Trophoblast cell (in vitro differentiated cells and primary cell): ENCODE results near the gene ETNPPL.

ENCODE experiments used
- DNase-seq, 2 donors: peaks; one replicate each; pipeline ENCODE4 v3.0.0-alpha.2; 2016
- H2AFZ ChIP-seq: 2 replicates; pipeline ENCODE4 v1.6.1; 2013; ENCODE audit warnings: low read length, moderate library complexity, mild to moderate bottlenecking; ENCODE audit not compliant: insufficient read depth, poor library complexity
- H2AK5ac ChIP-seq: 2 replicates; pipeline ENCODE4 v1.6.1; 2013; ENCODE audit warnings: mild to moderate bottlenecking, low read length
- H2BK120ac ChIP-seq: 2 replicates; pipeline ENCODE4 v1.6.1; 2013; ENCODE audit warnings: low read length, mild to moderate bottlenecking, moderate library complexity; ENCODE audit not compliant: insufficient read depth, poor library complexity
- H2BK12ac ChIP-seq: 2 replicates; pipeline ENCODE4 v1.6.1; 2013; ENCODE audit warnings: mild to moderate bottlenecking, low read length, moderate library complexity
- H2BK5ac ChIP-seq: 2 replicates; pipeline ENCODE4 v1.6.1; 2013; ENCODE audit warnings: low read length, low read depth, moderate library complexity, mild to moderate bottlenecking; ENCODE audit not compliant: poor library complexity
- H3K14ac ChIP-seq: 2 replicates; pipeline ENCODE4 v1.6.1; 2013; ENCODE audit warnings: mild to moderate bottlenecking, low read length
- H3K18ac ChIP-seq: 2 replicates; pipeline ENCODE4 v1.6.1; 2013; ENCODE audit warnings: mild to moderate bottlenecking, low read length
- H3K23ac ChIP-seq: 2 replicates; pipeline ENCODE4 v1.6.1; 2013; ENCODE audit warnings: low read length
- H3K27ac ChIP-seq: 2 replicates; pipeline ENCODE4 v1.5.1; 2013; ENCODE audit warnings: low read depth, mild to moderate bottlenecking, inconsistent platforms, low read length, moderate library complexity
- H3K27me3 ChIP-seq: 2 replicates; pipeline ENCODE4 v1.6.1; 2013; ENCODE audit warnings: inconsistent platforms, mild to moderate bottlenecking, low read length, moderate library complexity; ENCODE audit not compliant: insufficient read depth
- H3K36me3 ChIP-seq, 2 experiments: 1 replicate in 1 of 2; 2 replicates in 1 of 2; pipeline ENCODE4 v1.6.1; 2013; ENCODE audit warnings: low read length in 2 of 2, mild to moderate bottlenecking in 2 of 2, moderate library complexity in 1 of 2; ENCODE audit not compliant: insufficient read depth in 2 of 2, control insufficient read depth in 1 of 2
- H3K4ac ChIP-seq: 2 replicates; pipeline ENCODE4 v1.6.1; 2013; ENCODE audit warnings: low read depth, mild to moderate bottlenecking, low read length, moderate library complexity
- H3K4me1 ChIP-seq, 2 experiments: 1 replicate in 1 of 2; 2 replicates in 1 of 2; pipeline ENCODE4 v1.6.1; 2013; ENCODE audit warnings: low read length in 2 of 2, mild to moderate bottlenecking in 2 of 2, moderate library complexity in 1 of 2; ENCODE audit not compliant: insufficient read depth in 2 of 2, control insufficient read depth in 1 of 2
- H3K4me2 ChIP-seq: 2 replicates; pipeline ENCODE4 v1.6.1; 2013; ENCODE audit warnings: inconsistent platforms, mild to moderate bottlenecking, low read length, moderate library complexity
- H3K4me3 ChIP-seq: 2 replicates; pipeline ENCODE4 v1.5.1; 2013; ENCODE audit warnings: mild to moderate bottlenecking, low read depth, low read length, inconsistent platforms
- H3K79me1 ChIP-seq: one replicate; pipeline ENCODE4 v1.6.1; 2013; ENCODE audit warnings: low read length
- H3K79me2 ChIP-seq: 2 replicates; pipeline ENCODE4 v1.6.1; 2013; ENCODE audit warnings: low read length, mild to moderate bottlenecking; ENCODE audit not compliant: control insufficient read depth, insufficient read depth, poor library complexity
- H3K9ac ChIP-seq: 2 replicates; pipeline ENCODE4 v1.6.1; 2013; ENCODE audit warnings: mild to moderate bottlenecking, low read length
- H3K9me3 ChIP-seq: 2 replicates; pipeline ENCODE4 v1.6.1; 2013; ENCODE audit warnings: low read depth, mild to moderate bottlenecking, control low read depth, inconsistent platforms, low read length; ENCODE audit not compliant: insufficient read depth
- H4K12ac ChIP-seq: 2 replicates; pipeline ENCODE4 v1.6.1; 2013; ENCODE audit warnings: low read depth, mild to moderate bottlenecking, low read length, moderate library complexity
- H4K8ac ChIP-seq: 2 replicates; pipeline ENCODE4 v1.6.1; 2013; ENCODE audit warnings: low read depth, mild to moderate bottlenecking, low read length, moderate library complexity
- H4K91ac ChIP-seq: one replicate; pipeline ENCODE4 v1.6.1; 2013; ENCODE audit warnings: low read depth, mild to moderate bottlenecking, low read length, moderate library complexity
- WGBS: extraction: QIAGEN DNeasy Blood & Tissue Kit; methylation state at CpG from one replicate; pipeline ENCODE4 v1.1.7; 2013; ENCODE audit warnings: missing lambda C conversion rate; ENCODE audit not compliant: insufficient read length, insufficient coverage; ENCODE audit errors: extremely low coverage; 5-methylcytosine and 5-hydroxymethylcytosine counted together

ETNPPL gene

DNA sequence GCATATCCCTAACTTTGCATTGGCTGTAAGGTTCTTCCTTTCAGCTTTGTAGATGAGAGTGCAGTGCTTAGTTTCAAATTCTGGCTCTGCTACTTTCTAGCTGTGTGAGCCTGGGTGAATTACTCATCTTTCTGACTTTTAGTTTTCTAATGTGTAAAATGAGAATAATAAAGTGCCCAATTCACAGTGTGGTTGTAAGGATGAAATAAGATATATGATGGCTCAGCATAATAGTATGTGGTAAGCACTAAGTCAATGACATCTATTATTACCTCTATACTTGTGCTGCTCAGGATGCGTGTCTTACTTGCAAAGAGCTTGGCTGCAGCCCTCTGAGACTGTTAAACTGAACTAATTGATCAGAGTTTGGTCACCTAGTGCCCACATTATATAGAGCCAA is 30.6 kb upstream of the ETNPPL start:
- no peak overlapping the region for H3K23ac ChIP-seq
- H3K4me1 ChIP-seq, result peaks cover 0 to 3% of the 10 kb centered on the region in 2 experiments
- H3K27me3 ChIP-seq, result no peaks in the 10 kb centered on the region
- no peak overlapping the region for H2AK5ac ChIP-seq
- H4K8ac ChIP-seq, result no peak overlapping the region
- no CpG with 5 or more reads among the region's 1 CpG for WGBS
- no peak overlapping the region for H2BK120ac ChIP-seq
- H4K12ac ChIP-seq, result no peak overlapping the region
- DNase-seq, result no peak
- H3K79me2 ChIP-seq, result no peaks in the 10 kb centered on the region
- H3K4ac ChIP-seq, result no peak overlapping the region
- H2BK5ac ChIP-seq, result no peak overlapping the region
- H3K4me3 ChIP-seq, result no peak overlapping the region
- H3K27ac ChIP-seq, result no peak overlapping the region
- H2AFZ ChIP-seq, result no peak overlapping the region
- no peak overlapping the region for H3K9ac ChIP-seq
- H3K36me3 ChIP-seq, result no peaks in the 10 kb centered on the region
- H3K79me1 ChIP-seq, result no peaks in the 10 kb centered on the region
- H3K18ac ChIP-seq, result no peak overlapping the region
- H4K91ac ChIP-seq, result no peak overlapping the region
- H2BK12ac ChIP-seq, result no peak overlapping the region
- no peak overlapping the region for H3K14ac ChIP-seq
- H3K9me3 ChIP-seq, result no peaks in the 10 kb centered on the region
- H3K4me2 ChIP-seq, result no peak overlapping the region

DNA sequence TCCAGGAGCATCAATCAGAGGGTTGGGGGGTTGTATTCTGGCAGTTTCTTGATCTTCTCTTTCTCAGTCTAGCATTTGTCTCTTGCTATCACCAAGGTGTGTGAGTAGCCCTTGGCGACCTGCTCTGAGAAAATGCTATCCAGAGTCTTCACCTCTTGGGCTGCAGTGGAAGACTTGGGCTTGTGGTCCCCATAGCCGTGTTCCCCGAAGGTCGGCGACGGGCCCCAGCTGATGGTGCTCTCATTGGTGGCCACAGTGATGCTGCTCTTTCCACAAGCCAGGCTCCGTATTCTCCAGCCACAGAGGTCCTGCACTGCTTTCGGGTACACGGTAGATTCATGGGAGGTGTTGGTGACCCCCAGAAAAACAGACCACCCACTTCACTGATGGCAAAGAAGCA is 25.9 kb upstream of the ETNPPL start:
- Histone ChIP-seq H2AK5ac (no peak overlapping the region), H3K18ac (no peak overlapping the region), H2BK120ac (no peak overlapping the region), H4K91ac (no peak overlapping the region), H2BK12ac (no peak overlapping the region), H3K36me3 (no peaks in the 10 kb centered on the region), H2BK5ac (no peak overlapping the region), H4K8ac (no peak overlapping the region), H3K4me1 (peaks cover 0 to 3% of the 10 kb centered on the region in 2 experiments), H3K4me2 (no peak overlapping the region), H3K9ac (no peak overlapping the region), H3K4ac (no peak overlapping the region), H3K79me2 (no peaks in the 10 kb centered on the region), H3K9me3 (no peaks in the 10 kb centered on the region), H4K12ac (no peak overlapping the region), H3K4me3 (no peak overlapping the region), H3K27me3 (no peaks in the 10 kb centered on the region), H3K27ac (no peak overlapping the region), H3K14ac (no peak overlapping the region), H3K79me1 (no peaks in the 10 kb centered on the region), H2AFZ (no peak overlapping the region), H3K23ac (no peak overlapping the region)
- no peak for DNase-seq
- no CpG with 5 or more reads among the region's 9 CpGs for WGBS

DNA sequence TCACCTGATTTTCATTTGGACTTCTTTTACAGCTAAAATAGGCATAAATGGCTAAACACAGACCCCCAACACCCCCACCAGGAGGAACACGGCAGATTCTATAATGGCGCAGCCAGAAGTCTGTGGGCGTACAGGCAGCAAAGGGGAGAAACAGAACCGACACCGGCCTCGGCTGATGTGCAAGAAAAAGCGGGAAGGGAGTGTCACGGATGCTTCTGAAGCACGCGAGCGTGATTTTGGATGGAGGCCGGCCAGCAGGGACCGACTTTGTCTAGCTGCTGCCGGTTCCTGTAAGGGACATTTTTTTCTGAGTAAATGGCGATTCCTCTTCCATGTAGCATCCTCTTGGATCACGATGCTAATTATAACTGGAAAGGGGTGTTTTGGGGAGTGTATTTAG is 24.9 kb upstream of the ETNPPL start:
- Histone ChIP-seq H3K36me3 (no peaks in the 10 kb centered on the region), H3K23ac (no peak overlapping the region), H3K18ac (no peak overlapping the region), H3K9me3 (no peaks in the 10 kb centered on the region), H3K27ac (no peak overlapping the region), H3K14ac (no peak overlapping the region), H2BK120ac (no peak overlapping the region), H3K79me1 (no peaks in the 10 kb centered on the region), H3K4me2 (no peak overlapping the region), H3K4me1 (no peaks in the 10 kb centered on the region), H3K27me3 (no peaks in the 10 kb centered on the region), H4K8ac (no peak overlapping the region), H4K12ac (no peak overlapping the region), H3K4me3 (no peak overlapping the region), H3K4ac (no peak overlapping the region), H2BK12ac (no peak overlapping the region), H3K79me2 (no peaks in the 10 kb centered on the region), H2AK5ac (no peak overlapping the region), H2BK5ac (no peak overlapping the region), H4K91ac (no peak overlapping the region), H2AFZ (no peak overlapping the region), H3K9ac (no peak overlapping the region)
- WGBS, result no CpG with 5 or more reads among the region's 16 CpGs
- DNase-seq, result no peak

DNA sequence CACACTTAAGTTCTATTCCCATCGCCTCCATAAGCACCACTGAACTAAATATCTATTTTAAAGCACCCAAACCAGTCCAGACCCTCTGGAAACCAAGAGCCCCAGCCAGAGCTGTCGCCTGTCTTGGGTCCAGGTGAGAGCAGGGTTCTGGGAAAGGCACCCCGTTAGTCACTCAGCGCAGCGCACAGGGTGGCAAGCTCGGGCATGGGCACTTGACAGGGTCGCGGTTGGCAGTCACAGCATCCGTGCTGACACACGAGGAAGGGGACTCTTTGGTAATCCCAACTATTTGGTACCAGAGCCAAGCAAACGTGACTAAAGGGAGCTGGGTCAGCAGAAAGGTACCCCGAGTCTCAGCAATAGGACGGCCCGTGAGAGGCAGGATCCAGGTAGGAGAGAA is 24.3 kb upstream of the ETNPPL start:
- no peaks in the 10 kb centered on the region for H3K27me3 ChIP-seq

More for the DNA sequence above, 24.3 kb upstream of the ETNPPL start:
- no peak overlapping the region for H3K9ac ChIP-seq
- no peaks in the 10 kb centered on the region for H3K9me3 ChIP-seq
- no peak overlapping the region for H4K91ac ChIP-seq
- no peak overlapping the region for H3K23ac ChIP-seq
- H3K36me3 ChIP-seq, result no peaks in the 10 kb centered on the region
- no peak overlapping the region for H2BK120ac ChIP-seq
- H3K4me2 ChIP-seq, result no peak overlapping the region
- no peak overlapping the region for H2AK5ac ChIP-seq
- H3K79me1 ChIP-seq, result no peaks in the 10 kb centered on the region
- no peak overlapping the region for H3K4me3 ChIP-seq
- H2BK12ac ChIP-seq, result no peak overlapping the region
- H4K12ac ChIP-seq, result no peak overlapping the region
- H2AFZ ChIP-seq, result no peak overlapping the region
- no peak overlapping the region for H3K4ac ChIP-seq
- H3K79me2 ChIP-seq, result no peaks in the 10 kb centered on the region
- H3K4me1 ChIP-seq, result no peaks in the 10 kb centered on the region
- no peak overlapping the region for H2BK5ac ChIP-seq
- DNase-seq, result no peak
- no peak overlapping the region for H3K18ac ChIP-seq
- no peak overlapping the region for H3K27ac ChIP-seq
- no peak overlapping the region for H3K14ac ChIP-seq
- WGBS, result no CpG with 5 or more reads among the region's 14 CpGs
- no peak overlapping the region for H4K8ac ChIP-seq
